Adrenal gland (tissue), 5 donors: ENCODE data around the gene FOXO1.

Experiments used
- CTCF ChIP-seq, 6 experiments: fragments of 450-650 bp in 4 of 6; fragments of 200-600 bp in 2 of 6; sonication (generic) in 1 of 6; IDR thresholded peaks; 1 replicate in 5 of 6; 2 replicates in 1 of 6; pipeline versions ENCODE4 v1.5.1 to v1.8.0; 2016 to 2021; ENCODE audit warnings: antibody characterized with exemption in 6 of 6, mild to moderate bottlenecking in 2 of 6, moderate library complexity in 1 of 6
- POLR2A ChIP-seq, 2 donors: fragments of 450-650 bp; IDR thresholded peaks; one replicate each; pipeline ENCODE4 v1.6.1; 2017; ENCODE audit warnings: antibody characterized with exemption in 2 of 2, mild to moderate bottlenecking in 2 of 2, moderate library complexity in 1 of 2
- donor health status: DM: no; HTN: no; CAD: no.

- TF ChIP-seq CTCF (IDR thresholded peaks at IDR 0.05) (no peak), POLR2A (IDR thresholded peaks at IDR 0.05) (no peak)
Observed at GRCh38 chr13:40582531-40582930, 83.9 kb downstream of the FOXO1 start.
